ENCODE results near the gene PTH2R.
"Not testable (repeated sequence)": the region's sequence is repeated elsewhere in the genome, so short reads cannot be mapped to it uniquely, and the experiment has no call there.

PTH2R gene

GRCh38 chr2:208488686-208489564 is 82.3 kb downstream of the PTH2R start:
- no peak for DNase-seq (ENCODE audit: low spot score)

- DNase-seq (ENCODE audit: low spot score), result no peak
Observed at GRCh38 chr2:208489687-208490086, 83.1 kb downstream of the PTH2R start.

GRCh38 chr2:208490492-208490891 is 83.9 kb downstream of the PTH2R start:
- DNase-seq (ENCODE audit: low spot score), result no peak

- DNase-seq (ENCODE audit: low spot score), result no peak
Observed at GRCh38 chr2:208491641-208492040, 85.0 kb downstream of the PTH2R start.

GRCh38 chr2:208492069-208492468 is 85.5 kb downstream of the PTH2R start:
- no peak for DNase-seq (ENCODE audit: low spot score)

- DNase-seq (ENCODE audit: low spot score), result no peak
Observed at GRCh38 chr2:208493186-208493585, 86.6 kb downstream of the PTH2R start.

GRCh38 chr2:208496129-208496528 is 89.5 kb downstream of the PTH2R start:
- DNase-seq (ENCODE audit: low spot score), result no peak

GRCh38 chr2:208501206-208501605 is 94.6 kb downstream of the PTH2R start:
- DNase-seq (ENCODE audit: low spot score), result no peak

GRCh38 chr2:208502288-208502687 is 95.7 kb downstream of the PTH2R start:
- DNase-seq (ENCODE audit: low spot score), result no peak

GRCh38 chr2:208505365-208505764 is 98.8 kb downstream of the PTH2R start:
- DNase-seq (ENCODE audit: low spot score), result not testable (repeated sequence)

- DNase-seq (ENCODE audit: low spot score), result no peak
Observed at GRCh38 chr2:208509586-208509985, 103.0 kb downstream of the PTH2R start.

- DNase-seq (ENCODE audit: low spot score), result no peak
Observed at GRCh38 chr2:208511016-208511415, 104.4 kb downstream of the PTH2R start.

GRCh38 chr2:208511573-208511972 is 105.0 kb downstream of the PTH2R start:
- DNase-seq (ENCODE audit: low spot score), result no peak

GRCh38 chr2:208515099-208515498 is 108.5 kb downstream of the PTH2R start:
- DNase-seq (ENCODE audit: low spot score), result no peak

GRCh38 chr2:208523069-208523468 is 116.5 kb downstream of the PTH2R start:
- not testable (repeated sequence) for DNase-seq (ENCODE audit: low spot score)

- not testable (repeated sequence) for DNase-seq (ENCODE audit: low spot score)
Observed at GRCh38 chr2:208525165-208525564, 118.6 kb downstream of the PTH2R start.

GRCh38 chr2:208529796-208530195 is 123.2 kb downstream of the PTH2R start:
- DNase-seq (ENCODE audit: low spot score), result no peak

- no peak for DNase-seq (ENCODE audit: low spot score)
Observed at GRCh38 chr2:208531361-208531760, 124.8 kb downstream of the PTH2R start.

GRCh38 chr2:208535578-208535977 is 129.0 kb downstream of the PTH2R start:
- DNase-seq (ENCODE audit: low spot score), result not testable (repeated sequence)

- no peak for DNase-seq (ENCODE audit: low spot score)
Observed at GRCh38 chr2:208541461-208541988, 134.9 kb downstream of the PTH2R start.

- no peak for DNase-seq (ENCODE audit: low spot score)
Observed at GRCh38 chr2:208541989-208542464, 135.4 kb downstream of the PTH2R start.

- no peak for DNase-seq (ENCODE audit: low spot score)
Observed at GRCh38 chr2:208542465-208543041, 136.0 kb downstream of the PTH2R start.

All from kidney capillary endothelial cell (primary cell).